Measurements from ENCODE around the gene SYNGAP1. TPM values are rescaled to one million over a fixed set of nuclear protein-coding genes. Genes with fewer than 3 reads are reported as not detected.

SYNGAP1 gene
- total RNA-seq, 3 donors from 2014 or later (not counting 1 experiment from before 2014, with no cell fraction given), result 43.5 to 61.6 (median 55.8) TPM

GRCh38 chr6:33431880-33432541 lies 12.1 kb downstream of the SYNGAP1 start:
- ATAC-seq (peak in 1 of 3 donors; percentile 12), DNase-seq (peak in 1 of 2 donors; percentile 34)
- no peak for TF ChIP-seq CTCF (IDR thresholded peaks at IDR 0.05)
- Mint-ChIP-seq H3K4me3 (peak overlapping the region; percentile 67), H3K4me1 (peaks cover 52 to 66% of the 10 kb centered on the region in 2 donors), H3K27me3 (ENCODE audit: low read depth in 2 of 2) (no peaks in the 10 kb centered on the region), H3K36me3 (no peaks in the 10 kb centered on the region), H3K27ac (peak overlapping the region; percentile 59 to 92), H3K9me3 (no peaks in the 10 kb centered on the region)
- H3K27me3 ChIP-seq (ENCODE audit: control insufficient read depth, insufficient read depth, low read length), result no peaks in the 10 kb centered on the region
- peaks cover 57% of the 10 kb centered on the region for H3K4me1 ChIP-seq (ENCODE audit: control insufficient read depth, insufficient read depth, low read length)
- intact Hi-C loops (cut with micrococcal nuclease), result no loop called here
- peaks cover 14% of the 10 kb centered on the region for H3K36me3 ChIP-seq (ENCODE audit: control insufficient read depth, insufficient read depth, low read length)
- 6% methylated on average over 5 of the region's 12 CpGs for WGBS (ENCODE audit: insufficient coverage)
- no peaks in the 10 kb centered on the region for H3K9me3 ChIP-seq (ENCODE audit: control insufficient read depth, insufficient read depth, low read length)
- H3K27ac ChIP-seq (ENCODE audit: low read length), result peak overlapping the region; percentile 15
- H3K4me3 ChIP-seq (ENCODE audit: low read length), result peak overlapping the region; percentile 3

GRCh38 chr6:33432546-33432945 lies 12.7 kb downstream of the SYNGAP1 start:
- intact Hi-C loops (cut with micrococcal nuclease), result no loop called here
- Mint-ChIP-seq H3K9me3 (no peaks in the 10 kb centered on the region), H3K36me3 (peaks cover 5% of the 10 kb centered on the region), H3K4me3 (peak overlapping the region; percentile 78), H3K27me3 (ENCODE audit: low read depth in 2 of 2) (no peaks in the 10 kb centered on the region), H3K4me1 (peaks cover 47 to 61% of the 10 kb centered on the region in 2 donors), H3K27ac (peak overlapping the region; percentile 59 to 92)
- TF ChIP-seq CTCF (IDR thresholded peaks at IDR 0.05), result no peak
- Histone ChIP-seq H3K36me3 (ENCODE audit: control insufficient read depth, insufficient read depth, low read length) (peaks cover 19% of the 10 kb centered on the region), H3K27me3 (ENCODE audit: control insufficient read depth, insufficient read depth, low read length) (no peaks in the 10 kb centered on the region), H3K9me3 (ENCODE audit: control insufficient read depth, insufficient read depth, low read length) (no peaks in the 10 kb centered on the region), H3K4me3 (ENCODE audit: low read length) (no peak overlapping the region), H3K4me1 (ENCODE audit: control insufficient read depth, insufficient read depth, low read length) (peaks cover 51% of the 10 kb centered on the region), H3K27ac (ENCODE audit: low read length) (no peak overlapping the region)
- ATAC-seq (no peak), DNase-seq (no peak)
- 52% methylated on average over 9 of the region's 10 CpGs for WGBS (ENCODE audit: insufficient coverage)

- Mint-ChIP-seq H3K4me3 (peak overlapping the region; percentile 78), H3K27ac (peak overlapping the region; percentile 59 to 92), H3K4me1 (peaks cover 46 to 59% of the 10 kb centered on the region in 2 donors), H3K9me3 (no peaks in the 10 kb centered on the region), H3K27me3 (ENCODE audit: low read depth in 2 of 2) (no peaks in the 10 kb centered on the region), H3K36me3 (peaks cover 7% of the 10 kb centered on the region)
- DNase-seq (no peak), ATAC-seq (no peak)
- no peak overlapping the region for H3K4me3 ChIP-seq (ENCODE audit: low read length)
- intact Hi-C loops (cut with micrococcal nuclease), result no loop called here
- 96% methylated on average over 1 of the region's 1 CpG for WGBS (ENCODE audit: insufficient coverage)
- no peak overlapping the region for H3K27ac ChIP-seq (ENCODE audit: low read length)
- H3K36me3 ChIP-seq (ENCODE audit: control insufficient read depth, insufficient read depth, low read length), result peaks cover 23% of the 10 kb centered on the region
- peaks cover 50% of the 10 kb centered on the region for H3K4me1 ChIP-seq (ENCODE audit: control insufficient read depth, insufficient read depth, low read length)
- no peaks in the 10 kb centered on the region for H3K9me3 ChIP-seq (ENCODE audit: control insufficient read depth, insufficient read depth, low read length)
- TF ChIP-seq CTCF (IDR thresholded peaks at IDR 0.05), result no peak
- H3K27me3 ChIP-seq (ENCODE audit: control insufficient read depth, insufficient read depth, low read length), result no peaks in the 10 kb centered on the region
Observed at GRCh38 chr6:33433001-33433543, 13.2 kb downstream of the SYNGAP1 start.
